Right atrium auricular region (tissue), 2 donors: ENCODE results near the gene CLDN24. TPM values are rescaled to one million over a fixed set of nuclear protein-coding genes. Genes with fewer than 3 reads are reported as not detected.

ENCODE experiments used
- DNase-seq: peaks from one replicate; pipeline ENCODE4 v3.0.0-alpha.2; 2019; ENCODE audit warnings: low spot score
- H3K27ac ChIP-seq, 2 donors: fragments of 200-600 bp; sonication (generic); 1 replicate in 1 of 2; 2 replicates in 1 of 2; pipeline ENCODE4 v1.5.1; 2016 to 2019
- H3K27me3 ChIP-seq, 2 donors: fragments of 200-600 bp; sonication (generic); one replicate each; pipeline versions ENCODE4 v1.5.1 to v1.6.0; 2017 to 2019
- H3K36me3 ChIP-seq: fragments of 200-600 bp; sonication (generic); one replicate; pipeline ENCODE4 v1.5.1; 2016
- H3K4me1 ChIP-seq, 2 donors: fragments of 200-600 bp; sonication (generic); one replicate each; pipeline versions ENCODE4 v1.5.1 to v1.6.0; 2017 to 2019
- H3K4me3 ChIP-seq, 2 donors: fragments of 200-600 bp; sonication (generic); 1 replicate in 1 of 2; 2 replicates in 1 of 2; pipeline ENCODE4 v1.5.1; 2017 to 2019; ENCODE audit warnings: mild to moderate bottlenecking in 1 of 2, moderate library complexity in 1 of 2
- H3K9me3 ChIP-seq, 2 donors: fragments of 200-600 bp; sonication (generic); one replicate each; pipeline ENCODE4 v1.5.1; 2019
- total RNA-seq, 2 donors: library from RNA; depleted of rRNA; stranded (reverse); fragments of >200 nt; gene quantifications; one replicate each; pipeline ENCODE4 v1.1.0, GENCODE V29; 2016
- TF ChIP-seq, protein P1 (sequence below), 2 donors: fragments of 200-600 bp; sonication (generic); IDR thresholded peaks; one replicate each; pipeline ENCODE4 v1.5.1; 2019; ENCODE audit warnings: antibody characterized with exemption in 2 of 2

CLDN24 gene
- total RNA-seq, 2 donors from 2014 or later = not detected

- Histone ChIP-seq H3K27me3 (no peaks in the 10 kb centered on the region), H3K4me3 (no peak overlapping the region), H3K36me3 (no peaks in the 10 kb centered on the region), H3K9me3 (no peaks in the 10 kb centered on the region), H3K27ac (no peak overlapping the region), H3K4me1 (no peaks in the 10 kb centered on the region)
- no peak for DNase-seq
- TF ChIP-seq, protein P1, sequence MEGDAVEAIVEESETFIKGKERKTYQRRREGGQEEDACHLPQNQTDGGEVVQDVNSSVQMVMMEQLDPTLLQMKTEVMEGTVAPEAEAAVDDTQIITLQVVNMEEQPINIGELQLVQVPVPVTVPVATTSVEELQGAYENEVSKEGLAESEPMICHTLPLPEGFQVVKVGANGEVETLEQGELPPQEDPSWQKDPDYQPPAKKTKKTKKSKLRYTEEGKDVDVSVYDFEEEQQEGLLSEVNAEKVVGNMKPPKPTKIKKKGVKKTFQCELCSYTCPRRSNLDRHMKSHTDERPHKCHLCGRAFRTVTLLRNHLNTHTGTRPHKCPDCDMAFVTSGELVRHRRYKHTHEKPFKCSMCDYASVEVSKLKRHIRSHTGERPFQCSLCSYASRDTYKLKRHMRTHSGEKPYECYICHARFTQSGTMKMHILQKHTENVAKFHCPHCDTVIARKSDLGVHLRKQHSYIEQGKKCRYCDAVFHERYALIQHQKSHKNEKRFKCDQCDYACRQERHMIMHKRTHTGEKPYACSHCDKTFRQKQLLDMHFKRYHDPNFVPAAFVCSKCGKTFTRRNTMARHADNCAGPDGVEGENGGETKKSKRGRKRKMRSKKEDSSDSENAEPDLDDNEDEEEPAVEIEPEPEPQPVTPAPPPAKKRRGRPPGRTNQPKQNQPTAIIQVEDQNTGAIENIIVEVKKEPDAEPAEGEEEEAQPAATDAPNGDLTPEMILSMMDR (IDR thresholded peaks at IDR 0.05) = no peak
Observed at GRCh38 chr4:183362916-183363542, 40.8 kb upstream of the CLDN24 start.

GRCh38 chr4:183362036-183362435, 39.8 kb upstream of the CLDN24 start:
- no peak overlapping the region for H3K4me3 ChIP-seq
- H3K27me3 ChIP-seq = no peaks in the 10 kb centered on the region
- H3K9me3 ChIP-seq = no peaks in the 10 kb centered on the region
- no peaks in the 10 kb centered on the region for H3K36me3 ChIP-seq
- H3K27ac ChIP-seq = no peak overlapping the region
- TF ChIP-seq, protein P1 (IDR thresholded peaks at IDR 0.05) = no peak
- no peak for DNase-seq
- no peaks in the 10 kb centered on the region for H3K4me1 ChIP-seq

DNA sequence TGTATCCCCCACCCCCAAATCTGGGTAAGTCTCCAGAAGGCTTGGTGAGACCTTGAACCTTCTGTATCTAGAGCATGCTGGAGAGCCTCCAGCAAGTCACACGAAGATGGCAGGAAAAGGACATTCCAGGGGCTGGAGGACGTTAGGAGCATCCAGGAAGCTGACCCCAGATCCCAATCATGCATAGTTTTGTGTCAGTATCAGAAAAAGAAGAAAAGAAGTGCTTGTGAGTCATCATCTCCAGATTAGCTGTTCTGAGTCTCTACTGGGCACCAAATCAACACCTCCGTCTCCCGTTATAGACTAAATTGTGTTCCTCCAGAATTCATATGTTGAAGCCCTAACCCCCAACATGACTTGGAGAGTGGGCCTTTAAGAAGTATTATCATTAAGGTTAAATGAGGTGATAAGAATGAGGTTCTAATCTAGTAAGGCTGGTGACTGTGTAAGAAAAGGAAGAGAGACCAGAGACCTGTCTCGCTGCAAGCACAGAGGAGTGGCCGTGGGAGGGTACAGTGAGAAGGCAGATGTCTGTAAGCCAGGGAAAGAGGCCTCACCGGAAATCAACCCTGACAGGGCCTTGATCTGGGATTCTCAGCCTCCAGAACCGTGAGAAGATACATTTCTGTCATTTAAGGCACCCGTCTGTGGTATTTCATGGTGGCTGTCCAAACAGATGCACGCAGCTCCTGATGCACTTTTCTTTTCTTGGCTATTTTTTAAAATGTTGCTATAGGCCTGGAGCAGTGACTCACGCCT, 38.1 kb upstream of the CLDN24 start:
- Histone ChIP-seq H3K4me3 (no peak overlapping the region), H3K27ac (no peak overlapping the region), H3K9me3 (no peaks in the 10 kb centered on the region), H3K4me1 (no peaks in the 10 kb centered on the region), H3K36me3 (no peaks in the 10 kb centered on the region), H3K27me3 (no peaks in the 10 kb centered on the region)
- TF ChIP-seq, protein P1 (IDR thresholded peaks at IDR 0.05) = no peak
- DNase-seq = no peak

DNA sequence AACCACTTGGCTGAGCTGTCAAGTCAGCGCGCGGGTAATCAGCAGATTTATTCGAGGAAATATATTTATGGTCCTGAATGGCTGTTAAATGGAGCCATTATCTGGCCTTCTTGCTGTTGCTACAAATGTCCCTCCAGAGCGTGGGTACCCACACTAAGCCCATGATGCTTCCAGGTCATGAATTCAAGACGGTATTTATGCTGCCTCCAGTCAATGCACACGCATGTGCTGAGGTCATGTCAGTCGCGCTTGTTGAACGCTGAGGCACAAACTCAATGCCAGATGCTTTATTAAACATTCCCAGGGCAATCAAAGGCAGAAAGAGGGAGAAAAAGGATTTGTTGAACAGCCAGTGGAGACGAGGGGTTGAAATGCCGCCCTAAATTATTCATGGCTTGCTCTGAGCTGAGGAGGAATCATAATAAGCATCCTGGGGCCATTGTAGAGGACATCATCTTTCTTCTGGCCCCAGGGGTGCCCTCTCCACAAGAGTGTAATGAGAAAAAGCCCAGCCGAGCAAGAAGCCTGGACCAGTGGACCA, 36.1 kb upstream of the CLDN24 start:
- no peak overlapping the region for H3K27ac ChIP-seq
- no peak for DNase-seq
- no peaks in the 10 kb centered on the region for H3K36me3 ChIP-seq
- TF ChIP-seq, protein P1 (IDR thresholded peaks at IDR 0.05) = no peak
- H3K4me1 ChIP-seq = no peaks in the 10 kb centered on the region
- no peaks in the 10 kb centered on the region for H3K9me3 ChIP-seq
- H3K27me3 ChIP-seq = no peaks in the 10 kb centered on the region
- H3K4me3 ChIP-seq = no peak overlapping the region

- no peak overlapping the region for H3K4me3 ChIP-seq
Observed at GRCh38 chr4:183356931-183357675, 34.9 kb upstream of the CLDN24 start.

More at GRCh38 chr4:183356931-183357675, 34.9 kb upstream of the CLDN24 start:
- Histone ChIP-seq H3K4me1 (no peaks in the 10 kb centered on the region), H3K27ac (no peak overlapping the region), H3K9me3 (no peaks in the 10 kb centered on the region), H3K27me3 (no peaks in the 10 kb centered on the region), H3K36me3 (no peaks in the 10 kb centered on the region)
- TF ChIP-seq, protein P1 (IDR thresholded peaks at IDR 0.05) = no peak
- DNase-seq = no peak
